HepG2 (cell line): ENCODE data around the gene STUB1. TPM values are rescaled to one million over a fixed set of nuclear protein-coding genes. Genes with fewer than 3 reads are reported as not detected.

ENCODE experiments used
- CCAR2 ChIP-seq: fragments of 200-400 bp; formaldehyde crosslinking; optimal IDR thresholded peaks from 2 replicates; pipeline ENCODE3; 2018; ENCODE audit warnings: low read depth, mild to moderate bottlenecking, low read length, moderate library complexity
- CREB1 ChIP-seq, 2 experiments: fragments of 450-650 bp in 1 of 2; IDR thresholded peaks; 2 replicates each; pipeline ENCODE4 v1.6.1; 2016 to 2017; ENCODE audit warnings: control low read depth in 1 of 2, mild to moderate bottlenecking in 1 of 2, missing compliant biosample characterization in 1 of 2, missing genetic modification characterization in 1 of 2
- DMAP1 ChIP-seq: IDR thresholded peaks from 2 replicates; pipeline ENCODE4 v1.6.1; 2016
- GZF1 ChIP-seq: sonication (generic); formaldehyde crosslinking; IDR thresholded peaks from 2 replicates; pipeline ENCODE4 v1.5.1; 2020; ENCODE audit warnings: mild to moderate bottlenecking, missing genetic modification reagents
- KDM2A ChIP-seq: sonication (generic); formaldehyde crosslinking; IDR thresholded peaks from 2 replicates; pipeline ENCODE4 v1.4.0; 2020; ENCODE audit warnings: low read depth, missing genetic modification reagents, borderline replicate concordance
- MBNL3 ChIP-seq: fragments of 250-450 bp; sonication (Bioruptor Pico); conservative IDR thresholded peaks from 2 replicates; pipeline ENCODE4 v1.8.0; 2022; ENCODE audit warnings: mild to moderate bottlenecking, inconsistent platforms
- MTA3 ChIP-seq: sonication (generic); formaldehyde crosslinking; IDR thresholded peaks from 2 replicates; pipeline ENCODE4 v1.4.0; 2020; ENCODE audit warnings: missing genetic modification reagents
- RAD51 ChIP-seq: fragments of 450-650 bp; IDR thresholded peaks from 2 replicates; pipeline ENCODE4 v1.6.1; 2016; ENCODE audit warnings: borderline replicate concordance
- SNAI1 ChIP-seq: sonication (generic); formaldehyde crosslinking; IDR thresholded peaks from 2 replicates; pipeline ENCODE4 v1.5.0; 2020; ENCODE audit warnings: mild to moderate bottlenecking, missing genetic modification reagents, borderline replicate concordance
- SOX5 ChIP-seq: IDR thresholded peaks from 2 replicates; pipeline ENCODE4 v1.6.1; 2016; ENCODE audit warnings: borderline replicate concordance
- ZNF17 ChIP-seq: sonication (generic); formaldehyde crosslinking; IDR thresholded peaks from 2 replicates; pipeline ENCODE4 v1.5.0; 2020; ENCODE audit warnings: mild to moderate bottlenecking, missing genetic modification reagents
- ZNF207 ChIP-seq: fragments of 450-650 bp; IDR thresholded peaks from 2 replicates; pipeline ENCODE4 v1.6.1; 2016; ENCODE audit warnings: antibody characterized with exemption, borderline replicate concordance
- ZNF354B ChIP-seq: sonication (generic); formaldehyde crosslinking; IDR thresholded peaks from 2 replicates; pipeline ENCODE4 v1.8.0; 2022; ENCODE audit warnings: mild to moderate bottlenecking, missing genetic modification reagents
- ZNF513 ChIP-seq: sonication (generic); formaldehyde crosslinking; conservative IDR thresholded peaks from 2 replicates; pipeline ENCODE4 v1.5.0; 2020; ENCODE audit warnings: missing genetic modification reagents
- ZNF607 ChIP-seq: sonication (generic); formaldehyde crosslinking; IDR thresholded peaks from 2 replicates; pipeline ENCODE4 v1.5.1; 2020; ENCODE audit warnings: missing genetic modification reagents, mild to moderate bottlenecking, borderline replicate concordance
- ZNF781 ChIP-seq: sonication (generic); formaldehyde crosslinking; IDR thresholded peaks from 2 replicates; pipeline ENCODE4 v1.5.1; 2020; ENCODE audit warnings: borderline replicate concordance, mild to moderate bottlenecking, missing genetic modification reagents; ENCODE audit errors: not compliant biosample characterization
- ZNF784 ChIP-seq: sonication (generic); formaldehyde crosslinking; IDR thresholded peaks from 2 replicates; pipeline ENCODE4 v1.5.1; 2020; ENCODE audit warnings: missing genetic modification reagents, mild to moderate bottlenecking, borderline replicate concordance
- ZSCAN29 ChIP-seq: sonication (generic); formaldehyde crosslinking; conservative IDR thresholded peaks from 2 replicates; pipeline ENCODE4 v1.4.0; 2020; ENCODE audit warnings: mild to moderate bottlenecking, missing genetic modification reagents
- polyA plus RNA-seq, 8 experiments: library from polyadenylated mRNA; depleted of rRNA in 3 of 8; stranded (reverse) in 7 of 8; unstranded in 1 of 8; fragments of >200 nt; fragmentation: Illumina TruSeq in 4 of 8; extraction: Trizol in 4 of 8; gene quantifications; 2 replicates each; pipeline versions ENCODE4 v1.2.1 to v1.2.3, GENCODE V29; 2011 to 2016; ENCODE audit warnings: low read depth in 4 of 8, missing spikeins in 1 of 8, mixed read lengths in 1 of 8; ENCODE audit not compliant: insufficient read depth in 1 of 8
- total RNA-seq, 5 experiments: library from RNA; depleted of rRNA; stranded (reverse); fragments of >200 nt; fragmentation: Illumina TruSeq; extraction: Trizol; gene quantifications; 2 replicates each; pipeline ENCODE4 v1.2.3, GENCODE V29; 2016; ENCODE audit warnings: low read depth in 1 of 5
- TF ChIP-seq, protein P1 (sequence below): sonication (generic); formaldehyde crosslinking; IDR thresholded peaks from 2 replicates; pipeline ENCODE4 v1.5.1; 2020; ENCODE audit warnings: missing genetic modification reagents, mild to moderate bottlenecking, borderline replicate concordance
- TF ChIP-seq, protein P2 (sequence below): IDR thresholded peaks from 2 replicates; pipeline ENCODE4 v1.6.1; 2016; ENCODE audit warnings: missing compliant biosample characterization, missing genetic modification reagents, borderline replicate concordance
- TF ChIP-seq, protein P3 (sequence below): IDR thresholded peaks from 2 replicates; pipeline ENCODE4 v1.6.1; 2016

The STUB1 gene
- total and polyA plus RNA-seq, 2 of the 13 experiments (the other 11 are each of a cell fraction or from before 2014, with no cell fraction given): 52.9 to 78.2 TPM

- TF ChIP-seq SOX5 (CRISPR knock-in tag) (peak; percentile 34; the same call in 1 of the 2 replicates), MBNL3 (no peak), ZNF607 (peak; percentile 27; the same call in 1 of the 2 replicates), ZNF513 (CRISPR knock-in tag) (0 out of 2 replicates have a peak, but pooled peaks have one; percentile 52), ZNF207 (no peak), ZNF784 (CRISPR knock-in tag) (peak; percentile 18; the same call in 1 of the 2 replicates), RAD51 (no peak), KDM2A (no peak), ZNF17 (CRISPR knock-in tag) (no peak), GZF1 (CRISPR knock-in tag) (no peak), CREB1 (IDR thresholded peaks at IDR 0.05) (no peak), CREB1 (CRISPR knock-in tag; IDR thresholded peaks at IDR 0.05) (no peak), MTA3 (no peak), ZSCAN29 (CRISPR knock-in tag) (no peak), SNAI1 (CRISPR knock-in tag) (no peak), DMAP1 (CRISPR knock-in tag) (peak; percentile 13; the same call in 1 of the 2 replicates), ZNF354B (0 out of 2 replicates have a peak, but pooled peaks have one; percentile 35), ZNF781 (CRISPR knock-in tag) (no peak), CCAR2 (no peak)
- TF ChIP-seq, protein P1, sequence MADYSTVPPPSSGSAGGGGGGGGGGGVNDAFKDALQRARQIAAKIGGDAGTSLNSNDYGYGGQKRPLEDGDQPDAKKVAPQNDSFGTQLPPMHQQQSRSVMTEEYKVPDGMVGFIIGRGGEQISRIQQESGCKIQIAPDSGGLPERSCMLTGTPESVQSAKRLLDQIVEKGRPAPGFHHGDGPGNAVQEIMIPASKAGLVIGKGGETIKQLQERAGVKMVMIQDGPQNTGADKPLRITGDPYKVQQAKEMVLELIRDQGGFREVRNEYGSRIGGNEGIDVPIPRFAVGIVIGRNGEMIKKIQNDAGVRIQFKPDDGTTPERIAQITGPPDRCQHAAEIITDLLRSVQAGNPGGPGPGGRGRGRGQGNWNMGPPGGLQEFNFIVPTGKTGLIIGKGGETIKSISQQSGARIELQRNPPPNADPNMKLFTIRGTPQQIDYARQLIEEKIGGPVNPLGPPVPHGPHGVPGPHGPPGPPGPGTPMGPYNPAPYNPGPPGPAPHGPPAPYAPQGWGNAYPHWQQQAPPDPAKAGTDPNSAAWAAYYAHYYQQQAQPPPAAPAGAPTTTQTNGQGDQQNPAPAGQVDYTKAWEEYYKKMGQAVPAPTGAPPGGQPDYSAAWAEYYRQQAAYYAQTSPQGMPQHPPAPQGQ (CRISPR knock-in tag): no peak
- TF ChIP-seq, protein P2, sequence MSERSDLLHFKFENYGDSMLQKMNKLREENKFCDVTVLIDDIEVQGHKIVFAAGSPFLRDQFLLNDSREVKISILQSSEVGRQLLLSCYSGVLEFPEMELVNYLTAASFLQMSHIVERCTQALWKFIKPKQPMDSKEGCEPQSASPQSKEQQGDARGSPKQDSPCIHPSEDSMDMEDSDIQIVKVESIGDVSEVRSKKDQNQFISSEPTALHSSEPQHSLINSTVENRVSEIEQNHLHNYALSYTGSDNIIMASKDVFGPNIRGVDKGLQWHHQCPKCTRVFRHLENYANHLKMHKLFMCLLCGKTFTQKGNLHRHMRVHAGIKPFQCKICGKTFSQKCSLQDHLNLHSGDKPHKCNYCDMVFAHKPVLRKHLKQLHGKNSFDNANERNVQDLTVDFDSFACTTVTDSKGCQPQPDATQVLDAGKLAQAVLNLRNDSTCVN (CRISPR knock-in tag): no peak
- TF ChIP-seq, protein P3, sequence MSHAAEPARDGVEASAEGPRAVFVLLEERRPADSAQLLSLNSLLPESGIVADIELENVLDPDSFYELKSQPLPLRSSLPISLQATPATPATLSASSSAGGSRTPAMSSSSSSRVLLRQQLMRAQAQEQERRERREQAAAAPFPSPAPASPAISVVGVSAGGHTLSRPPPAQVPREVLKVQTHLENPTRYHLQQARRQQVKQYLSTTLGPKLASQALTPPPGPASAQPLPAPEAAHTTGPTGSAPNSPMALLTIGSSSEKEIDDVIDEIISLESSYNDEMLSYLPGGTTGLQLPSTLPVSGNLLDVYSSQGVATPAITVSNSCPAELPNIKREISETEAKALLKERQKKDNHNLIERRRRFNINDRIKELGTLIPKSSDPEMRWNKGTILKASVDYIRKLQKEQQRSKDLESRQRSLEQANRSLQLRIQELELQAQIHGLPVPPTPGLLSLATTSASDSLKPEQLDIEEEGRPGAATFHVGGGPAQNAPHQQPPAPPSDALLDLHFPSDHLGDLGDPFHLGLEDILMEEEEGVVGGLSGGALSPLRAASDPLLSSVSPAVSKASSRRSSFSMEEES (CRISPR knock-in tag): peak; percentile 60; the same call in 1 of the 2 replicates
Observed at GRCh38 chr16:642189-643049, 37.8 kb upstream of the STUB1 start (continued).
